Measurements from ENCODE around the gene PSMC1.
A peak's percentile ranks its signal among the peaks of the same experiment; 100 is the strongest.

Gene PSMC1

DNA sequence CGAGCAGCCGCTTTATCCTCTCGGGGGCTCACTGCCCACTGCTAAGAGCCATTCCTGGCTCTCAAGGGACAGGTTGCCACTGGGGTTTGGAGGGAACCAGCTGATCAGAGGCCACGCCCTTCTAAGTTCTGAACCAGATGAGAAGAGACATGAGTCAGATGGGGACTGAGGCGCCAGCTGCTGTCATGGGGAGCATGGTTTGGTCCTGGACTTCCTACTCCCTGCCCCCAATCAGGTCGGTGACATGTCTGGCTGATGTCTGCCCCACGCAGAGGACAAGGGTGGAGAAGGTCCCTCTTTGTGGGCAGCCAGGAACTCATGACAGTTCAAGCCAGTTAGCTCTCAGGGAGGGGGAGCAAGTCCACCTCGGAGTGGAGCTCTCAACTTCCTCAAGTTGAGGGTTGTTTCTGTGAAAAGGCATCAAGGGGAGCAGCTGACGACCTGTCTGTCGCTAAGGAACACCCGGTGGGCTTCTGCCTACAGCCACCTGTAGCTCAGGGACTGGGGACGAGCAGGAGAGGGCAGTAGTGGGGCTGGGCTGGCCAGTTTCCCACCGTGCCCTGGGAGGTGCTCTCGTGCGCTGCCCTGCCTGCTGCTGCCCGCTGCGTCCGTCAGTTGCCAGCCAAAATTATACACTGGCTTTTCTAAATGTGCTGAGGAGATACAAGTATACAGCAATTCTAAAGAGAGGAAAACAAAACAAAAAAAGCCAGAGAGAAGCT is 20.5 kb downstream of the PSMC1 start:
- no peak for DNase-seq (ENCODE audit: low spot score)

DNA sequence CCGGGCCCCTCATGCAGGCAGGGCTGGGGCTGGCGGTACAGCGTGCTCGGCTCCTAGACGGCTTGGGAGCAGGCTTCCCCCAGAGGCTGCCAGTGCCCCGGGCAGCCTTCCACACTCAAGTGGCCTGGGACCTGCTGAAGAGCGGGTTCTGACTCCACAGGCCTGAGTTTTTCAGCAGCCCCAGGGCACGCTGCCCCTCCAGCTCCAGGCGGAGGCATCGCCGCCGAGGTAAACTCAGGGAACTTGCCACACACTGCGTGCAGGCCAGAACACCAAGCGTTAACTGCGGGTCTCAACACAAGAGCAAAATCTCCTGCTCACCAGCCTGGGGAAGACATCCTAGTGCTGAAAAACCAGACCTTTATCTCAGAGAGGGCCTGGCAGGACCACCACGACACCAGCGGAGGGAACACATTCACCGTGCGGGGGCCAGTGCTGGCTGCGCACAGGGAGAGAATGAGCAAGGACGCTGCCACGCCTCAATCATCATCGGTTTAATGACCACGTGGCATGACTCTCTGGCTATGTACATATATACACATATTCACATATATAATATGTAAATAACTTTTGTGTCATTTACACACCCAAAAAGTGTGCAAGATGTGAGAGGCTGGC is 21.3 kb downstream of the PSMC1 start:
- no peak for DNase-seq (ENCODE audit: low spot score)

DNA sequence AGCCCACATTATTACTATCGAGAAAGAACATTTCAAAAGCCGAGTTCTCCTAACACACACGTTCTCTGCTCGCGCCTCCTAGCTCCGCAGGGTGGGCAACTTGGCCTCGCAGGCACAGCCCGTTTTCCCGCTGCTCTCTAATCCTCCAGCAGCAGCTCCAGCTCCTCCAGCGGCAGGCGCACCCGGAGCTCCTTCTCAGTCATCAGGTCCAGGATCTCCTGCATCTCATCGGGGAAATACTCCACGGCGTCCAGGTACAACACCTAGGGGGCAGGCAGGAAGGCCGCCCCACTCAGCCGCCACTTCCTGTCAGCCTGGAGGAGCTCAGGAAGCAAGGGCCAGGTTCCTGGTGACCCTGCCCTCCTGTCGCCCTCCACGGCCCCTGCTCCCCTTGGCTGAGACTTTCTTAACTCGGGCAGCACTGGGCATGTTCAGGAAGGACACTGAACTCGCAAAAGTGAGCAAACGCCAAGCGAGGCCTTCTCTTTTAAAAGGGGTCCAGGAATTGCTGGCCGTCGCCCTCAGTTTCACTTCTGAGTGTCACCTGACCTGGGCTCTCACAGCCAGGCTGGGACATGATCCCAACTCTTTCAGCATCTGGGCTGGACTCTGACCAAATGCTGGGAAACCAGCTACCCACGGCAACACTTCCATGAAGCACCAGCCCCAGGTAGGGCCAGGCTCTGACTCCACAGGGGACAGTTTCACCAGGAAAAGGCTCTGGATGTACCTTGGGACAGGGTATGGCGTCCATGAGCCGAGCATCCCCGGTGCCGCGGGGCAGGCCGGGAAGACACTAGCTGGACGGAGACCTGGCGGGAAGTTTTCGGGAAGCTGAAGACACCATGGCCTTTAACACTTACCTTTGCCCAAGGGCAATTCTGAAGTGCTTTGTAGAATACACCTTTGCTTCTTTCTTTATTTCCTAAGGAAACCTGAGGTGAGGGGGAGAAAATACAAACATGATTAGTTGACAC is 22.1 kb downstream of the PSMC1 start:
- no peak for DNase-seq (ENCODE audit: low spot score)

DNA sequence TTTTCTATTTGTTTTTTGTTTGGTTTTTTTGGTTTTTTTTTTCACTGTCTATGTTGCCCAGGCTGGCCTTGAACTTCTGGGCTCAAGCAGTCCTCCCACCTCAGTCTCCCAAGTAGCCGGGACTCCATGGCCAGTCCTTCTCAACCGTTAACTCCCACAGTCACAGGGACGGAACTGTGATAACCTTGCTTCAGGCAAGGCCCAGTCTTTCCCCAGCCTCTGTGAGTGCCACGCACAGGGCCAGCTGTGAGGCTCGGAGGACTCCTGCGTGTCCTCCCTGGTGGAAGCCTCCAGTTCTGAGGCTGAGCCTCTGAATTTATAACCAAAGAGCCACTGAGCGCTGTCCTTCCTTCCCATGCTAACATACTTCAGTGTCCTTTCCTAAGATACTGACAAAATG is 23.7 kb downstream of the PSMC1 start:
- no peak for DNase-seq (ENCODE audit: low spot score)

DNA sequence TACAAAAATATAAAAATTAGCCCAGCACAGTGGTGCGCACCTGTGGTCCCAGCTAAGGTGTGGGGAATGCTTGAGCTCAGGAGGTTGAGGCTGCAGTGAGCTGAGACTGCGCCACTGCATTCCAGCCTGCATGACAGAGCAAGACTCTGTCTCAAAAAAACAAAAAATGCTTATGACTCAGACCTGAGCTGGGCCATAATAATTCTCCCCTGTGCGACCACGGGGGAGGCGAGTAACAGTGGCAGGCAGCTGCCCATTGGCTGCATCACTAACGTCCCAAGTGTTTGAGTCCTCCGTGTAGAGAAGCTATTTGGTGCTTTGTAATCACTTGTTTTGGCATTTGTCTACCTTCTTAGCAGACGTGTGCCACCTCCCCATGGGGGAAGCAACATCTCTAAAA is 24.9 kb downstream of the PSMC1 start:
- DNase-seq (ENCODE audit: low spot score): no peak

DNA sequence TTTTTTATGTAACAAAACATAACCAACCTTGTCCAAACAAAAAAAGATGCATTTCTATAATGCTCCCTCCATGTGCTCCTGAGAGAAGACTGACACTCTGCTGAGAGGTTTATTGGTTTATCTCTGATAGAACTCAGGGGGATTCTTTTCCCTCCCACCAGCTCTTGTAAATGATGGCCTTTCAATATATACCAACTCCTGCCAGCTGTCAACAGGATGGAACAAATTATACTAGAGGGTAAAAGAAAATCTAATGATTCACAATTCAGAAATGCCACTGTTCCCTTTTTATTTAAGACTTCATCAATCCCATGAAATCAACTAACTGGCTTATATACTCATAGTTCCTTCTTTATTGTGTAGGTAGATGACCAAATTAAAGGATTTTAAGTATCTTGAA is 25.4 kb downstream of the PSMC1 start:
- no peak for DNase-seq (ENCODE audit: low spot score)

DNA sequence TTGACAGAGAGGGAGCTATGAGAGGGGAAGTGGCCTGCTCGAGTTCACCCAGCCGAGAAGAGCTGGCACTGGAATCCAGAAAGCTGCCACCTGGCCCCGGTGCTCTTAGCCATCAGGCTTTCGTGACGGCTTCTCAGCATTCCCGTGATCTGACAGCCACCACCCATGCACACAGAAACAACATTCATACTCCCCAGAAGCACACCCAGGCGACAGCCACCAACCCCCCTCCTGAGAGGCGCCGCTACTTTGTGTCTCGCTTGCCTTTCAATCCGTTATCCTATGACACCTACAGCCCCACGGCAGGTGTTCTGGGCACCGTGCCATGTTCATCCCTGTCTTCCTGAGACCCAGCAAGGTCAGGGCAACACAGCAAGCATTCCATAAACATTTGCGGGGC is 31.4 kb downstream of the PSMC1 start:
- DNase-seq (ENCODE audit: low spot score): no peak

DNA sequence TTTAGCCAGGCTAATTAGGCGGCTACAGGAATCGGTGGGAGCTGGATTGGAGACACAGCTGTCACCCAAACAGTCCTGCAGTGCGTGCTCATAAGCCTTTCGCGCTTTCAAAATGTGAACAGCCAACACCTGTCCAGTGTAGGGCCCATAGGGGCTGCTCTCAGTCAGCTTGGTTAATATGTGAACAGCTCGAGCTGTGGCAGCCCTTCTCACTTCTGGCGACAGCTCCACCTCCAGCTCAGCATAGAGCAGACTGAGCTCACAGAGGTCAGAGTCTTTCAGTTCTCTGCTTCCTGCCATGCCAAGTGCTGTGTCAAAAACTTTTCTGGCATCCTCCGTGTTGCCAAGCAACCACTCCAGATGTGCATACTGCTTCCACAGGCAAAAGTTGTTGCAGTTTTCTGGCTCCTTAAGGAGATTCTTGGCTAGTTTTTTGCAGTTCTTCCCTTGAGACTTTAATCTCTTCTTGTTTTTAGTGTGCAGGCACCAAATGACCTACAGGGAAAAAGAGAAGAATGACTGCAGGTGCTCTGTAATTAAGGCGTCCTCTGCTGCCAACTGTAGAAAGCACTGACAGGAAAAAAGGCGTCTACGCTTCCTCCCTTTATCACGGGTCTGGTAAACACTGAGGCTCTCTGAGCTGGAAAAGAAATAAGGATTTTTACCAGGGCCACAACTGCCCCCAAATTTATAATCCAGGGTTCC is 32.5 kb downstream of the PSMC1 start:
- DNase-seq (ENCODE audit: low spot score): no peak

DNA sequence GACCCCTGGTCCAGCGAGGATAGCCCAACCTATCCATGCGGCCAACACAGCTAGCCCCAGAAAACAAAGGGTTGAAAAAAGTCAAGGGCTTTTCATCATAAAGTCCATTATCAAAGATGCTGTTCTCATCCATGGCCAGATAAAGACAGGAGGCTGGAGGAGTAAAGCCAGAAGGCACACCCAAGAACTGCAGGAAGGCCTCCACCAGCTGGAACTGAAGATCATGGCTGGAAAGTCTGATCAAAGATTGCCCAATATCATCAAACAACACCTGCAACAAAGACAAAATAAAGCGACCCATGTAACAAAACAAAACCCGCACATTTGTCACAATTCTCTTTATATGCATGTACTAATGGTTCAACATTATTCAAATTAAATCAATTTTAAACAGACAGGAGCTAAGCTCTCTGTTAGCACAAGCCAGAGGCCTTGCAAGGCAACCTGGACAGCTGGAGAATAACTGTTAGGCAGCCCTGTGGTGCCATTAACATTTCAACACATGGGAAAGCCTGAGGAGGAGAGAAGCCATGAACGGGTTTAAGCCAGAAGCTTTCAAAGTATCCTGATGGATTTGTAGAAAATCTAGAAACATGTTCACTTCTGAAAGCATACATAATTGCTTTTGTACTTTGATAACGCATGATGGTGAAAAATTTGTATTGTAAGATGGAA is 34.1 kb downstream of the PSMC1 start:
- no peak for DNase-seq (ENCODE audit: low spot score)

DNA sequence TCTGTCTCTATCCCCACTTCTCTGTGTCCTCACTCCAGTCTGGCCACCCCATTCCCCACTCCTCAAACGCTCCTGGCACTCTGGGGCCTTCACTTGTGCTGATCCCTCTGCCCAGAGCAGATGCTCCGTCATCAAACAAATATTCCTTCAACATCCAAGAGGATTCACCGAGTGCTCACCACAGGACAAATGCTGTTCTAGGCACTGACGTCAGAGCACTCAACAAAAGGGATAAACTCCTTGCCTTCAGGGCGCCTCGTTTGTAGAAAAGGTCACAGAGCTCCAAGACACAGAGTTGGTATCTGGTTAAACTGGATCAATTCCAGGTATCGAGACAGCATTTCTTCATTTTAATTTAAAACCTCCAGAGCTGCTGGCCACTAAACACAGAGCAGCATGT is 35.3 kb downstream of the PSMC1 start:
- DNase-seq (ENCODE audit: low spot score): no peak

DNA sequence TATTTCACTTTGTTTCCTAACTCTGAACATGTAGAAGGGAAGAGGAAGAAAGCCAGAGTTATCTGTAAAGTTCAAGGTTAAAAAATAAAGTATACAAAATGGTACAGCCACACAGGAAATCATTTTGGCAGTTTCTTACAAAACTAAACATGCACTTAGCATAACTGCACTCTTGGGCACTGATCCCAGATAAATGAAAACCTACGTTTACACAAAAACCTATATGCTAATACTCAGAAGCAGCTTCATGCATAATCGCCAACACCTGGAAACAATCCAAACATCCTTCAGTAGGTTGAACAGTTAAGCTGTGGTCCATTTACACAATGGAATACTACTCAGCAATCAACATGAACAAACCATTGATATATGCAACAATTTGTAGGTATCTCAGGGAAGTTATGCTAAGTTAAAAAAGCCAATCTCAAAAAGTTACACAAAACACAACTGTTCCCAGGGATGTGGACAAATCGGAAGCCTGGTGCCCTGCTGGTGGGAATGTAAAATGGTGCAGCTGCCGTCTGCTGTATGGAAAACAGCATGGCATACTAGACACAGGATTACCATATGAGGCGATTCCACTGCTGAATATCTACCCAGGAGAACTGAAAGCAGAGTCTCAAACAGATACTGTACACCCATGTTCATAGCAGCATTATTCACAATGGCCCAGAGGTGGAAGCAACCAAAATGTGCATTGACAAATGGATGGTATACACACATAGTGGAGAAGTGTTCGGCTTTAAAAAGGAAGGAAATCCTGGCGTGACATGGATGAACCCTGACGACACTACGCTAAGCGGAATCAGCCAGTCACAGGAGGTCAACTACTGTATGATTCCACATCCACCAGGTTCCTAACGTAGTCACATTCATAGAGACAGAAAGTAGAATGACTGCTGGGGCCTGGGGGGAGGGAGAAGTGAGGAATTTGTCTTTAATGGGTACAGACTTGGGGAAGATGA is 37.7 kb downstream of the PSMC1 start:
- DNase-seq (ENCODE audit: low spot score): no peak

DNA sequence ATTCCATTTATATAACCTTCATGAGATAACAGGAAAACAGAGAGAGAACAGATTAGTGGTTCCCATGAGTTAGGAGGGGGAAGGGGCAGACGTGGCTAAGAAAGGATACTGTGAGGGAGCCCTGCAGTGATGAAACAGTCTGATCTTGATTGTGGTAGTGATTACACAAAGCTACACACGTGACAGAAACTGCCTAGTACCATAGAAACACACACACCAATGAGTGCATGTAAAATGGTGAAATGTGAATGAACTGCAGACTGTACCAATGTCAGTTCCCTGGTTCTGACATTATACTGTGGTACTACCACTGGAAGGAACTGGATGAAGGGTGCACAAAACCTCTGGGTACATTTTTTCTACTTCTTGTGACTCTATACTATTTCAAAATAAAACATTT is 38.5 kb downstream of the PSMC1 start:
- DNase-seq (ENCODE audit: low spot score): no peak

DNA sequence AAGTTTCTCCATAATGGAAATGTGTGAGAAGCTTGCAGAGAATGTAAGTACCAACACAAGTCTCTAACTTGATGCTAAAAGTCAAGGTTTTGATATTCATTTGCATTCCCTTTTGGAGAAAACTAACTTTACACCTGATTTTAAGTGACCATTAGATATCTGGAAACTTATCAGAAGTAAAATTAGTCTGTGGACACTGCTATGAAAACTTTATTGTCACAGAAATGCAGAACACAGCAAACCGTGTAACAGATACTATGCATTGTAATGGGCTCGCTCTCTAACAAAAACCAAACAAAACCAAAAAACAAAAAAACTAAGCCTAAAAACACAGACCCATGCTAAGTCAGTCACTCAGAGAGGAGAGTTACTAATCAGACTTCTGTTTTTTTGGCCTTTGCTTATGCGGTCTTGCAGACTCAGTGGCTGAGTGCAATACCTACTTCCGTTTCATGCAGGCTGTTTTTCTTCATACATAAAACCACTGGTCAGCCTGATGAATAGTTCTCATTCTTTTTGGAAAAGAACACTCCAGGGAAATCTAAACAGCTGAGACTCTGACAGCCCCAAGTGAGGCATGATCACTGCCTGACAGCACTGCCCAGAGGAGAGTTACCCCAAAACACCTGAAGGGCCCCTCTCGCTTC is 39.6 kb downstream of the PSMC1 start:
- DNase-seq (ENCODE audit: low spot score): no peak

DNA sequence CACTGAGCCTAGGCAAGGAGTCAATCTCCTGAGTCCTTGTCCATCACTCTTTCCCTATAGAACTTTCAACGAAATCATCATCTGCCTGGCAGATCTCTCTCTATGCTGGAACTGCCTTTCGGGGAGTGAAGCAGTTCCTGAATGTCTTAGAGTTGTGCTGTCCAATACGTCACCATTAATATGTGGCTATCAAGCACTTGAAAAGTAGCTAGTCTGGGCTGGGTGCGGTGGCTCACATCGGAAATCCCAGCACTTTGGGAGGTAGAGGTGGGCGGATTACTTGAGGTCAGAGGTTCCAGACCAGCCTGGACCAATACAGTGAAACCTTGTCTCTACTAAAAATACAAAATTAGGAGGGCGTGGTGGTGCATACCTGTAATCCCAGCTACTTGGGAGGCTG is 40.3 kb downstream of the PSMC1 start:
- no peak for DNase-seq (ENCODE audit: low spot score)

DNA sequence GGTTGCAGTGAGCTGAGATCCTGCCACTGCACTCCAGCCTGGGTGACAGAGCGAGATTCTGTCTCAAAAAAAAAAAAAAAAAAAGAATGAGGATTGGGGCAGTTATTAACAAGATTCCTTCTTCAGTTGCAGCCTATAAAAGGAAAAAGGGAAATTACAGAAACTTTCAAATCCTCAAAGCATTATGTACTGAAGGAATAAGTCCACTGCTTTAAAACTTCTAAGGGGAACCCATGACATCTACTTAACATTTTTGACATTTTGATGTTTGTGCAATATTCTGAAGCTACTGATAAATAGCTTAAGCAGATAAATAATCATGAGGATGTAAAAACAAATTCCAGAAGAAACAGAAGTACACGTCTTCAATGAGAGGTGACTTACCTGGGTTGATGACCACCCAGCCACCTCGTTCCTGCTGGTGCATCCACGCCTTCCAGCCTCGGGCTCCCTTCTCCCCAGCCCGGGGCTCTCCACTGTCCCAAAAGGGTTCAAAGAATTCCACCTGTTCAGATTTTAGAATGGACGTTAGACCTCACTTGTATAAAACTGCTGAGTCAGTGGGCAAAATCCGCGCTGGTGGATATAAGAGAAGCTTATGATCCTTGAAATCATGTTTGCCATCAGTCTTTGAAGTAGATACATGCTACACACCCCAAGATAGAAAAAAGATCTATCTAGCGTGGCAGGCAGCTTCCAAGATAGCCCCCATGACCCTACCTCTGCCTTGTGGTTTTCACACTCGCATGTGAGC is 41.7 kb downstream of the PSMC1 start:
- no peak for DNase-seq (ENCODE audit: low spot score)

DNA sequence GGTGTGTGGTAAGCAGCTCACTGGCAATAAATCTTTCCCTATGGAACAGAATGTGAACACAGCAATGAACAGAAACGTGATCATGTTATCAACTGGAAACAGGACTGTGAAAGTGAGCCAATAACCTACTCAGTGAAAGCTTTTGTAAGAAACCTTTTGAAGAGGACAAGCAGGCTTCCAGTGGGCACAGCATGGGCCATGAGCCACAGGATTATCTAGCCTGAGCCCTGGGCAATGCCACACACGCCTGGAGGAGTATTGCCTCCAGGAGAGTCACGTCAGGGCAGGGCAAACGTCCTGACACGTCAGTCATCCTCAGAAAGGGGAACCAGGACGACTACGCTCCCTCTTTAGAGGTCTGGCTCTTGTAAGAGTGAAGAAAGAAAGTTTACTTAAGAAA is 43.1 kb downstream of the PSMC1 start:
- no peak for DNase-seq (ENCODE audit: low spot score)

DNA sequence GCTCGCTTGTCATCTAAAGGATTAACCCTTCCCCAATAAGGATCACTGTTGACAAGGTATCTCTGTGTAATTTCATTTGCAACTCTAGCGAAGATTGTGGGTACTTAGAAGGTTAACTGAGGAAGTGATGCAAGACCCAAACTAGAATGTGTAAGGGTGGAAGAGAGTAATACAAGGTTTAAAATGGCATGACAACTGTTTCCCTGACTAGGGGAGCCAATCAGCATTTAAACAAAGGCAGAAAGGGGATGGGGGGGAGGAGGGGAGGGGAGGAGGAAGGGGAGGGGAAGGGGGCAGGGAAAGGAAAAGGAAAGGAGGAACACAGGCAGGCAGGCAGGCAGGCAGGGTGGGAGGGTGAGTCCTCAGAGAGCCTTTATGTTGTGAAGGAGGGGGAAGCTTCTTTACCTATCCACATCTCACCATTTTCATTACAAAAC is 44.3 kb downstream of the PSMC1 start:
- no peak for DNase-seq (ENCODE audit: low spot score)

DNA sequence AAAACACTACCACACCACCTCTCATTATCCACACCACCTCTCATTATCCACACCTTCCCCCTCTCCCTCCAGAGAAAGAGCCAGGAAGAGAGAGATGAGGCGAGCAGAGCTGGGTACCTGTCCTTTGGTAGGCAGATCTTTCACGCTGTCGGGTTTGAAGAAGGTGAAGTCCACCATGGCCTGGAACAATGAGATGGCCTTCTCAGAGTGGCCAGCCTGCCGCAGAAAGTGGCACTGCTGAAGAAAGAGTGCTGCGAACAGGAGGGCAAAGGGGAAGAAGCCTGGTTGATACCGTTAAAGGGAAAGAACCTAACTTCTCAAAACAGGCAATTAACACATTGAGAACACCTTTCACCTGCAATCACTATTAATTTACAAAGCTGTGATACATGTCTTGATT is 44.8 kb downstream of the PSMC1 start:
- no peak for DNase-seq (ENCODE audit: low spot score)

DNA sequence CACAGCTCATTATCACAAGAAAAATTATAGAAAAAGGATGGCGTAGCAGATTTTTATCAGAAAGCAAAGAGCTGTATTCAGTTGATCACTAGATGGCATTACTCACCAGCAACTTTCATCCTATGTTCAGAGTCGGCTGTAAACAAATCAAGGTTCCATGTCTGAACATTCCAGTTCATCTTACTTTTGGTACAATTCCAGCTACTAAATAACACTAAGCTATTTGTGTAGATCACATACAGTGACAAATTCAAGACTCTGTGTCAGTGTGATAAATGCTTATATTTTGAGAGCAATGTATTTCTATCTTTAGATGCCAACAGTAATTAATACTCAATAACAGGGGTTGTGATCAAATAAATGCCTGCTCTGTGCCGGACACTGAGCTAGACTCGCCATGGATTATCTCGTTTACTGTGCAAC is 45.3 kb downstream of the PSMC1 start:
- DNase-seq (ENCODE audit: low spot score): peak; percentile 86

Data from Ammon's horn (tissue), 1 donor.